ENCODE data around the gene ZNF736. TPM values are rescaled to one million over a fixed set of nuclear protein-coding genes. Genes with fewer than 3 reads are reported as not detected.

ZNF736 gene
- total and polyA plus RNA-seq, 2 experiments from 2014 or later: 2.6 to 14.2 TPM

DNA sequence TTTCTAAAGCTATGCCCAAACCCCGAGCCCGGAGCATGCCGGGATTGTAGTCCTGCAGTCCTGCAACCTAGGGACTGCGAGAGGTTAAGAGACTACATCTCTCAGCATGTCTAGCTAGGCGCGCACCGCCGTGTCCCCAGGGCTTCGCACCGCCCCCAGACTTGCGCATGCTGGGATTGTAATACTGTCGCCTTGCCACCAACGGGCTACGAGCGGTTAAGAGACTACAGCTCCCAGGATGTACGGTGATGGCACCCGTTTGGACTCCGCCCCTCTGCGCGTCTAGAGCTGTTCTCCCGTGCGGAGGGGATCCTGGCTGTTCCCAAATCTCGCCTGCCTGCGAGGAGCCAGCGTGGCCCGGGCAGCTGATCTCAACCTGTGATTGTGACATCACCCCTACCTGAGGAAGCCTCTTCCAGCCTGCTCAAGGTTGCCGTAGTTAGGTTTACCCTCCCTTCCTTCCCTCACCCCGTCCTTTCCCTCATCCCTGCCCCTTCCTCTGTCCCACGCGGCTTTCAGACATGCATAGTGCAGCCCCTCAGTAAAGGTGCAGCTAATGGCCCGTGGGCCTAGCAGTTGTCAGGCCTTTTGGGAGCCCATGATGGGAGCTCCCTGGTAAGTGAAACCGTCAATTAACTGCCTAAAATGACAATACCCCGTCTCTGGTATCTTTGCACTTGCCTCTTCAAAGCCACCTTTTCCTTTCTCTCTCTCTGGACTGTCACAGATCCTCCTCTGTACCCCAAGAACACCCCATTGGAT, 6.3 kb upstream of the ZNF736 start (continued):
- TF ChIP-seq, protein P1, sequence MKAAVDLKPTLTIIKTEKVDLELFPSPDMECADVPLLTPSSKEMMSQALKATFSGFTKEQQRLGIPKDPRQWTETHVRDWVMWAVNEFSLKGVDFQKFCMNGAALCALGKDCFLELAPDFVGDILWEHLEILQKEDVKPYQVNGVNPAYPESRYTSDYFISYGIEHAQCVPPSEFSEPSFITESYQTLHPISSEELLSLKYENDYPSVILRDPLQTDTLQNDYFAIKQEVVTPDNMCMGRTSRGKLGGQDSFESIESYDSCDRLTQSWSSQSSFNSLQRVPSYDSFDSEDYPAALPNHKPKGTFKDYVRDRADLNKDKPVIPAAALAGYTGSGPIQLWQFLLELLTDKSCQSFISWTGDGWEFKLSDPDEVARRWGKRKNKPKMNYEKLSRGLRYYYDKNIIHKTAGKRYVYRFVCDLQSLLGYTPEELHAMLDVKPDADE (IDR thresholded peaks at IDR 0.05): peak; percentile 68
- TF ChIP-seq EZH2 (IDR thresholded peaks at IDR 0.05; ENCODE audit: low read depth, unreplicated experiment) (no peak), EZH2phosphoT487 (IDR thresholded peaks at IDR 0.05; ENCODE audit: unreplicated experiment) (no peak), ZNF114 (CRISPR knock-in tag; IDR thresholded peaks at IDR 0.05) (no peak), NANOG (IDR thresholded peaks at IDR 0.05; ENCODE audit: borderline replicate concordance) (no peak), POLR2AphosphoS5 (IDR thresholded peaks at IDR 0.05; ENCODE audit: low read depth) (no peak), ZNF331 (CRISPR knock-in tag; IDR thresholded peaks at IDR 0.05; ENCODE audit: low read depth) (no peak)
- TF ChIP-seq, protein P2, sequence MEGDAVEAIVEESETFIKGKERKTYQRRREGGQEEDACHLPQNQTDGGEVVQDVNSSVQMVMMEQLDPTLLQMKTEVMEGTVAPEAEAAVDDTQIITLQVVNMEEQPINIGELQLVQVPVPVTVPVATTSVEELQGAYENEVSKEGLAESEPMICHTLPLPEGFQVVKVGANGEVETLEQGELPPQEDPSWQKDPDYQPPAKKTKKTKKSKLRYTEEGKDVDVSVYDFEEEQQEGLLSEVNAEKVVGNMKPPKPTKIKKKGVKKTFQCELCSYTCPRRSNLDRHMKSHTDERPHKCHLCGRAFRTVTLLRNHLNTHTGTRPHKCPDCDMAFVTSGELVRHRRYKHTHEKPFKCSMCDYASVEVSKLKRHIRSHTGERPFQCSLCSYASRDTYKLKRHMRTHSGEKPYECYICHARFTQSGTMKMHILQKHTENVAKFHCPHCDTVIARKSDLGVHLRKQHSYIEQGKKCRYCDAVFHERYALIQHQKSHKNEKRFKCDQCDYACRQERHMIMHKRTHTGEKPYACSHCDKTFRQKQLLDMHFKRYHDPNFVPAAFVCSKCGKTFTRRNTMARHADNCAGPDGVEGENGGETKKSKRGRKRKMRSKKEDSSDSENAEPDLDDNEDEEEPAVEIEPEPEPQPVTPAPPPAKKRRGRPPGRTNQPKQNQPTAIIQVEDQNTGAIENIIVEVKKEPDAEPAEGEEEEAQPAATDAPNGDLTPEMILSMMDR (conservative IDR thresholded peaks at IDR 0.05; ENCODE audit: low read depth in 2 of 2): no peak

DNA sequence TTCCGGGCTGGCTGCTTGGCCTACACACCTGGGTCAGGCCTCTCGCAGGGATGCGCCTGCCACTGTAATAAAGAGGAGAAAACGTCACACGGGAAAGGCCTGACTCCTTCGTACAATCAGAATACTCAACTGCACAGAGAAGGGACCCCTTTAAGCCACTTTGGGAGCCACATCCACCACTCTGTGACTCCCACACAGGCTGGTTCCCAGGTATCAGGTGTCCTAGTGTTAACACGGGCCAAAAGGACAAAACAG, 5.8 kb upstream of the ZNF736 start:
- no peak for ATAC-seq
- Mint-ChIP-seq H3K4me3 (peak overlapping the region; percentile 81), H3K27me3 (ENCODE audit: insufficient read depth, low read depth, poor library complexity) (peaks cover 11% of the 10 kb centered on the region), H3K9me3 (peaks cover 86% of the 10 kb centered on the region), H3K27ac (peak overlapping the region; percentile 94), H3K4me1 (no peaks in the 10 kb centered on the region), H3K36me3 (ENCODE audit: low read depth) (peaks cover 23% of the 10 kb centered on the region)
- Histone ChIP-seq H3K4me3 (peak overlapping the region; percentile 60), H3K27ac (ENCODE audit: low read depth) (no peak overlapping the region), H3K27me3 (ENCODE audit: insufficient read depth) (no peaks in the 10 kb centered on the region), H3K4me1 (ENCODE audit: insufficient read depth) (no peaks in the 10 kb centered on the region), H4K20me1 (replicated peaks; ENCODE audit: insufficient read depth) (no peaks in the 10 kb centered on the region), H3K9me2 (ENCODE audit: insufficient read depth) (no peaks in the 10 kb centered on the region), H3K4me2 (peak overlapping the region; percentile 79), H3K79me2 (replicated peaks; ENCODE audit: insufficient read depth) (no peaks in the 10 kb centered on the region), H3K36me3 (ENCODE audit: insufficient read depth) (no peaks in the 10 kb centered on the region), H2AFZ (no peak overlapping the region), H3F3A (replicated peaks; ENCODE audit: low read depth) (no peaks in the 10 kb centered on the region)
- DNase-seq (ENCODE audit: low spot score): no peak
- TF ChIP-seq CREB1 (CRISPR knock-in tag; IDR thresholded peaks at IDR 0.05; ENCODE audit: low read depth) (no peak), JUNB (IDR thresholded peaks at IDR 0.05; ENCODE audit: unreplicated experiment) (no peak), EZH2phosphoT487 (IDR thresholded peaks at IDR 0.05; ENCODE audit: unreplicated experiment) (no peak), NANOG (IDR thresholded peaks at IDR 0.05; ENCODE audit: borderline replicate concordance) (no peak)
- TF ChIP-seq, protein P2 (conservative IDR thresholded peaks at IDR 0.05; ENCODE audit: low read depth in 2 of 2): no peak
- TF ChIP-seq, protein P3, sequence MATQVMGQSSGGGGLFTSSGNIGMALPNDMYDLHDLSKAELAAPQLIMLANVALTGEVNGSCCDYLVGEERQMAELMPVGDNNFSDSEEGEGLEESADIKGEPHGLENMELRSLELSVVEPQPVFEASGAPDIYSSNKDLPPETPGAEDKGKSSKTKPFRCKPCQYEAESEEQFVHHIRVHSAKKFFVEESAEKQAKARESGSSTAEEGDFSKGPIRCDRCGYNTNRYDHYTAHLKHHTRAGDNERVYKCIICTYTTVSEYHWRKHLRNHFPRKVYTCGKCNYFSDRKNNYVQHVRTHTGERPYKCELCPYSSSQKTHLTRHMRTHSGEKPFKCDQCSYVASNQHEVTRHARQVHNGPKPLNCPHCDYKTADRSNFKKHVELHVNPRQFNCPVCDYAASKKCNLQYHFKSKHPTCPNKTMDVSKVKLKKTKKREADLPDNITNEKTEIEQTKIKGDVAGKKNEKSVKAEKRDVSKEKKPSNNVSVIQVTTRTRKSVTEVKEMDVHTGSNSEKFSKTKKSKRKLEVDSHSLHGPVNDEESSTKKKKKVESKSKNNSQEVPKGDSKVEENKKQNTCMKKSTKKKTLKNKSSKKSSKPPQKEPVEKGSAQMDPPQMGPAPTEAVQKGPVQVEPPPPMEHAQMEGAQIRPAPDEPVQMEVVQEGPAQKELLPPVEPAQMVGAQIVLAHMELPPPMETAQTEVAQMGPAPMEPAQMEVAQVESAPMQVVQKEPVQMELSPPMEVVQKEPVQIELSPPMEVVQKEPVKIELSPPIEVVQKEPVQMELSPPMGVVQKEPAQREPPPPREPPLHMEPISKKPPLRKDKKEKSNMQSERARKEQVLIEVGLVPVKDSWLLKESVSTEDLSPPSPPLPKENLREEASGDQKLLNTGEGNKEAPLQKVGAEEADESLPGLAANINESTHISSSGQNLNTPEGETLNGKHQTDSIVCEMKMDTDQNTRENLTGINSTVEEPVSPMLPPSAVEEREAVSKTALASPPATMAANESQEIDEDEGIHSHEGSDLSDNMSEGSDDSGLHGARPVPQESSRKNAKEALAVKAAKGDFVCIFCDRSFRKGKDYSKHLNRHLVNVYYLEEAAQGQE (IDR thresholded peaks at IDR 0.05; ENCODE audit: unreplicated experiment): no peak

All from GM23338 (cell line).